A673 (cell line): ENCODE measurements around the gene NT5C2.

Source experiments
- CTCF ChIP-seq: fragments of 300-800, 200-600 bp; sonication (generic); conservative IDR thresholded peaks from 2 replicates; pipeline ENCODE4 v1.5.1; 2017; ENCODE audit warnings: low read depth, mild to moderate bottlenecking, antibody characterized with exemption, low read length, moderate library complexity, mixed read lengths
- EZH2 ChIP-seq: fragments of 200-600 bp; sonication (generic); IDR thresholded peaks from 2 replicates; pipeline ENCODE4 v1.6.1; 2017; ENCODE audit warnings: borderline replicate concordance, low read depth, mild to moderate bottlenecking, mixed read lengths, antibody characterized with exemption, low read length; ENCODE audit not compliant: poor library complexity, severe bottlenecking

GRCh38 chr10:103139803-103140202 lies 53.3 kb downstream of the NT5C2 start:
- TF ChIP-seq EZH2 (no peak), CTCF (no peak)
